ENCODE measurements around the gene NELL2. TPM values are rescaled to one million over a fixed set of nuclear protein-coding genes. Genes with fewer than 3 reads are reported as not detected.

NELL2 gene
- total RNA-seq, 4 donors from 2014 or later: 2.6 to 32.3 (median 11.9) TPM

DNA sequence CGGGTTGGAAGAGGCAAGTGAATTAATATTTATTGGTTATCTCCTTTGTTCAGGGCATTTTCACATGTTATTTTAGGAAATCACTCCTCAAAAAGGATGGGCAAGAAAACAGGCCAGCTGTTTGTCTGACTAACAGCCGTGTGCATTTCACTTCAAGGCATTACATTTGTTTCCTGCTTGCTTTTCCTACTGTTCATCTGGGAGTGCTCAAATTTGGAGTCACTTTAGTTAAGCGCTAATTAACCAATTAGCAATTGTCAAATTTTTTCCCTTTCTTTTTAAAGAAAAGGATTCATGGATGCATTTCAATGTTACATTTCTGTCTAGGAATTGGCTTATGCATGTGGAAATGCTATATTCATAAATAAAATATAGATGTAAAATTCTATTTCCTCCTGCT, 415.9 kb downstream of the NELL2 start:
- intact Hi-C loops (cut with DNase I; ENCODE audit: low total_unique reads): no loop called here
- no peak for TF ChIP-seq POLR2A (IDR thresholded peaks at IDR 0.05)
- TF ChIP-seq, protein P1, sequence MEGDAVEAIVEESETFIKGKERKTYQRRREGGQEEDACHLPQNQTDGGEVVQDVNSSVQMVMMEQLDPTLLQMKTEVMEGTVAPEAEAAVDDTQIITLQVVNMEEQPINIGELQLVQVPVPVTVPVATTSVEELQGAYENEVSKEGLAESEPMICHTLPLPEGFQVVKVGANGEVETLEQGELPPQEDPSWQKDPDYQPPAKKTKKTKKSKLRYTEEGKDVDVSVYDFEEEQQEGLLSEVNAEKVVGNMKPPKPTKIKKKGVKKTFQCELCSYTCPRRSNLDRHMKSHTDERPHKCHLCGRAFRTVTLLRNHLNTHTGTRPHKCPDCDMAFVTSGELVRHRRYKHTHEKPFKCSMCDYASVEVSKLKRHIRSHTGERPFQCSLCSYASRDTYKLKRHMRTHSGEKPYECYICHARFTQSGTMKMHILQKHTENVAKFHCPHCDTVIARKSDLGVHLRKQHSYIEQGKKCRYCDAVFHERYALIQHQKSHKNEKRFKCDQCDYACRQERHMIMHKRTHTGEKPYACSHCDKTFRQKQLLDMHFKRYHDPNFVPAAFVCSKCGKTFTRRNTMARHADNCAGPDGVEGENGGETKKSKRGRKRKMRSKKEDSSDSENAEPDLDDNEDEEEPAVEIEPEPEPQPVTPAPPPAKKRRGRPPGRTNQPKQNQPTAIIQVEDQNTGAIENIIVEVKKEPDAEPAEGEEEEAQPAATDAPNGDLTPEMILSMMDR (IDR thresholded peaks at IDR 0.05): no peak
- no peak for DNase-seq (ENCODE audit: low spot score in 2 of 2)
- no peak overlapping the region for H3K4me3 ChIP-seq (ENCODE audit: low read depth, poor library complexity, severe bottlenecking)
- 71 to 74% methylated on average over 3 of the region's 3 CpGs for WGBS, 2 donors

GRCh38 chr12:44459569-44459968, 416.5 kb downstream of the NELL2 start:
- intact Hi-C loops (cut with DNase I; ENCODE audit: low total_unique reads): no loop called here
- no peak overlapping the region for H3K4me3 ChIP-seq (ENCODE audit: low read depth, poor library complexity, severe bottlenecking)
- no peak for DNase-seq (ENCODE audit: low spot score in 2 of 2)
- 59 to 62% methylated on average over 3 of the region's 3 CpGs for WGBS, 2 donors
- TF ChIP-seq POLR2A (IDR thresholded peaks at IDR 0.05): no peak
- TF ChIP-seq, protein P1 (IDR thresholded peaks at IDR 0.05): no peak

Other genes starting within 250 kb of the NELL2 start
- 1 to 10 TPM in 1 of 4 donors, under 1 TPM in 3; 0.56 to 1.0 (median 0.91) TPM for gene DBX2, start 174.8 kb upstream of the NELL2 start, total RNA-seq

Data from lower leg skin (tissue), 4 donors.